Measurements from ENCODE around the gene CEP83. TPM values are rescaled to one million over a fixed set of nuclear protein-coding genes. Genes with fewer than 3 reads are reported as not detected.
"Not testable (repeated sequence)": the region's sequence is repeated elsewhere in the genome, so short reads cannot be mapped to it uniquely, and the experiment has no call there.

The CEP83 gene
- total RNA-seq, 1 donor from 2014 or later = 8.6 TPM

GRCh38 chr12:94437303-94437702, 22.4 kb downstream of the CEP83 start:
- ATAC-seq (no peak), DNase-seq (no peak)
- intact Hi-C loops (cut with micrococcal nuclease) = loop anchor here (10.0 kb wide), 1 partner anchor 303 kb away; no protein-coding TSS in a partner anchor

GRCh38 chr12:94435511-94435927, 24.1 kb downstream of the CEP83 start:
- ATAC-seq (peak; percentile 67), DNase-seq (no peak)
- intact Hi-C loops (cut with micrococcal nuclease) = loop anchor here (10.0 kb wide), 1 partner anchor 301 kb away; no protein-coding TSS in a partner anchor

GRCh38 chr12:94434171-94434570, 25.5 kb downstream of the CEP83 start:
- ATAC-seq (no peak), DNase-seq (no peak)
- intact Hi-C loops (cut with micrococcal nuclease) = loop anchor here (10.0 kb wide), 1 partner anchor 299 kb away; no protein-coding TSS in a partner anchor

- ATAC-seq = no peak
- intact Hi-C loops (cut with micrococcal nuclease) = loop anchor here (10.0 kb wide), 1 partner anchor 299 kb away; no protein-coding TSS in a partner anchor
- no peak for DNase-seq
Measured at GRCh38 chr12:94433744-94434143, 25.9 kb downstream of the CEP83 start.

GRCh38 chr12:94430304-94430703, 29.4 kb downstream of the CEP83 start:
- intact Hi-C loops (cut with micrococcal nuclease) = loop anchor here (10.0 kb wide), 1 partner anchor 296 kb away; no protein-coding TSS in a partner anchor
- ATAC-seq (no peak), DNase-seq (no peak)

GRCh38 chr12:94429633-94430032, 30.0 kb downstream of the CEP83 start:
- DNase-seq = no peak
- no peak for ATAC-seq
- intact Hi-C loops (cut with micrococcal nuclease) = loop anchor here (10.0 kb wide), 1 partner anchor 295 kb away; no protein-coding TSS in a partner anchor

- DNase-seq (no peak), ATAC-seq (no peak)
- intact Hi-C loops (cut with micrococcal nuclease) = no loop called here
Measured at GRCh38 chr12:94429191-94429590, 30.5 kb downstream of the CEP83 start.

GRCh38 chr12:94427501-94428381, 31.9 kb downstream of the CEP83 start:
- ATAC-seq (peak; percentile 86), DNase-seq (no peak)
- intact Hi-C loops (cut with micrococcal nuclease) = no loop called here

- intact Hi-C loops (cut with micrococcal nuclease) = no loop called here
- DNase-seq (no peak), ATAC-seq (no peak)
Measured at GRCh38 chr12:94426049-94426448, 33.6 kb downstream of the CEP83 start.

- ATAC-seq = peak; percentile 31
- intact Hi-C loops (cut with micrococcal nuclease); DNase-seq: not testable (repeated sequence)
Measured at GRCh38 chr12:94424830-94425229, 34.8 kb downstream of the CEP83 start.

GRCh38 chr12:94421868-94422740, 37.6 kb downstream of the CEP83 start:
- no peak for DNase-seq
- intact Hi-C loops (cut with micrococcal nuclease) = no loop called here
- no peak for ATAC-seq

GRCh38 chr12:94418517-94418916, 41.1 kb downstream of the CEP83 start:
- ATAC-seq (no peak), DNase-seq (no peak)
- intact Hi-C loops (cut with micrococcal nuclease) = no loop called here

GRCh38 chr12:94416613-94417012, 43.1 kb downstream of the CEP83 start:
- ATAC-seq = no peak
- intact Hi-C loops (cut with micrococcal nuclease) = no loop called here

GRCh38 chr12:94415066-94415465, 44.6 kb downstream of the CEP83 start:
- ATAC-seq (no peak), DNase-seq (no peak)
- intact Hi-C loops (cut with micrococcal nuclease) = no loop called here

More at GRCh38 chr12:94416613-94417012, 43.1 kb downstream of the CEP83 start:
- no peak for DNase-seq

GRCh38 chr12:94405413-94406116, 54.1 kb downstream of the CEP83 start:
- ATAC-seq (peak; percentile 25), DNase-seq (no peak)
- intact Hi-C loops (cut with micrococcal nuclease) = no loop called here

- DNase-seq = no peak
- intact Hi-C loops (cut with micrococcal nuclease) = no loop called here
- ATAC-seq = no peak
Measured at GRCh38 chr12:94404854-94405253, 54.8 kb downstream of the CEP83 start.

GRCh38 chr12:94401326-94401725, 58.3 kb downstream of the CEP83 start:
- DNase-seq (no peak), ATAC-seq (no peak)
- intact Hi-C loops (cut with micrococcal nuclease) = no loop called here

- DNase-seq; intact Hi-C loops (cut with micrococcal nuclease); ATAC-seq: not testable (repeated sequence)
Measured at GRCh38 chr12:94398685-94399084, 61.0 kb downstream of the CEP83 start.

GRCh38 chr12:94397401-94397800, 62.3 kb downstream of the CEP83 start:
- intact Hi-C loops (cut with micrococcal nuclease) = no loop called here
- no peak for DNase-seq
- no peak for ATAC-seq
